ENCODE measurements around the gene PDCD10. TPM values are rescaled to one million over a fixed set of nuclear protein-coding genes. Genes with fewer than 3 reads are reported as not detected.
A peak's percentile ranks its signal among the peaks of the same experiment; 100 is the strongest.

The PDCD10 gene
- total RNA-seq, 2 donors from 2014 or later: 46.8 to 63.3 TPM

GRCh38 chr3:167743799-167744198, 9.1 kb upstream of the PDCD10 start:
- ATAC-seq (replicated peaks in 1 of 2) (no peak), DNase-seq (no peak)
- Mint-ChIP-seq H3K36me3 (ENCODE audit: insufficient read depth in 2 of 2) (no peaks in the 10 kb centered on the region), H3K9me3 (no peaks in the 10 kb centered on the region), H3K27me3 (ENCODE audit: low read depth) (no peaks in the 10 kb centered on the region), H3K27ac (no peak overlapping the region), H3K4me1 (ENCODE audit: low read depth) (peaks cover 14% of the 10 kb centered on the region), H3K4me3 (no peak overlapping the region)

GRCh38 chr3:167742338-167742737, 7.6 kb upstream of the PDCD10 start:
- ATAC-seq (replicated peaks in 1 of 2): no peak
- DNase-seq: no peak
- Mint-ChIP-seq H3K27me3 (ENCODE audit: low read depth) (no peaks in the 10 kb centered on the region), H3K27ac (no peak overlapping the region), H3K4me3 (no peak overlapping the region), H3K4me1 (ENCODE audit: low read depth) (peaks cover 23% of the 10 kb centered on the region), H3K36me3 (ENCODE audit: insufficient read depth in 2 of 2) (no peaks in the 10 kb centered on the region), H3K9me3 (no peaks in the 10 kb centered on the region)

- Mint-ChIP-seq H3K4me1 (ENCODE audit: low read depth) (peaks cover 32% of the 10 kb centered on the region), H3K36me3 (ENCODE audit: insufficient read depth in 2 of 2) (no peaks in the 10 kb centered on the region), H3K27me3 (ENCODE audit: low read depth) (no peaks in the 10 kb centered on the region), H3K9me3 (no peaks in the 10 kb centered on the region), H3K27ac (no peak overlapping the region), H3K4me3 (no peak overlapping the region)
- ATAC-seq (replicated peaks in 1 of 2) (peak; percentile 73 to 88), DNase-seq (peak; percentile 25 to 27)
Observed at GRCh38 chr3:167740961-167741587, 6.4 kb upstream of the PDCD10 start.

- no peak for ATAC-seq (replicated peaks in 1 of 2)
- H3K4me3 Mint-ChIP-seq: no peak overlapping the region
- no peak for DNase-seq
- H3K27me3 Mint-ChIP-seq (ENCODE audit: low read depth): no peaks in the 10 kb centered on the region
- H3K27ac Mint-ChIP-seq: no peak overlapping the region
- H3K4me1 Mint-ChIP-seq (ENCODE audit: low read depth): peaks cover 30% of the 10 kb centered on the region
- H3K36me3 Mint-ChIP-seq (ENCODE audit: insufficient read depth in 2 of 2): no peaks in the 10 kb centered on the region
- no peaks in the 10 kb centered on the region for H3K9me3 Mint-ChIP-seq
Observed at GRCh38 chr3:167739190-167739810, 4.6 kb upstream of the PDCD10 start.

- DNase-seq: no peak
- Mint-ChIP-seq H3K27ac (no peak overlapping the region), H3K4me3 (no peak overlapping the region), H3K27me3 (ENCODE audit: low read depth) (no peaks in the 10 kb centered on the region), H3K9me3 (no peaks in the 10 kb centered on the region), H3K4me1 (ENCODE audit: low read depth) (peaks cover 21% of the 10 kb centered on the region), H3K36me3 (ENCODE audit: insufficient read depth in 2 of 2) (no peaks in the 10 kb centered on the region)
- no peak for ATAC-seq (replicated peaks in 1 of 2)
Observed at GRCh38 chr3:167738037-167738436, 3.3 kb upstream of the PDCD10 start.

- no peak for ATAC-seq (replicated peaks in 1 of 2)
- no peak overlapping the region for H3K27ac Mint-ChIP-seq
- peaks cover 21% of the 10 kb centered on the region for H3K4me1 Mint-ChIP-seq (ENCODE audit: low read depth)
Observed at GRCh38 chr3:167736997-167737396, 2.3 kb upstream of the PDCD10 start.

GRCh38 chr3:167736264-167736787, 1.6 kb upstream of the PDCD10 start:
- ATAC-seq (replicated peaks in 1 of 2): no peak
- Mint-ChIP-seq H3K4me3 (no peak overlapping the region), H3K36me3 (ENCODE audit: insufficient read depth in 2 of 2) (peaks cover 0 to 3% of the 10 kb centered on the region in 2 donors), H3K27me3 (ENCODE audit: low read depth) (no peaks in the 10 kb centered on the region), H3K4me1 (ENCODE audit: low read depth) (peaks cover 21% of the 10 kb centered on the region), H3K27ac (no peak overlapping the region), H3K9me3 (no peaks in the 10 kb centered on the region)
- DNase-seq: no peak

More at GRCh38 chr3:167736997-167737396, 2.3 kb upstream of the PDCD10 start:
- Mint-ChIP-seq H3K36me3 (ENCODE audit: insufficient read depth in 2 of 2) (no peaks in the 10 kb centered on the region), H3K9me3 (no peaks in the 10 kb centered on the region), H3K4me3 (peak overlapping the region in 1 of 2 donors; percentile 4), H3K27me3 (ENCODE audit: low read depth) (no peaks in the 10 kb centered on the region)
- DNase-seq: no peak

- H3K27ac Mint-ChIP-seq: no peak within 1 kb of the TSS
- peaks cover 0 to 3% of the 10 kb centered on the region in 2 donors for H3K36me3 Mint-ChIP-seq (ENCODE audit: insufficient read depth in 2 of 2)
- no peaks in the 10 kb centered on the region for H3K9me3 Mint-ChIP-seq
- ATAC-seq (replicated peaks in 1 of 2): peak; percentile 61 to 63
- peaks cover 21% of the 10 kb centered on the region for H3K4me1 Mint-ChIP-seq (ENCODE audit: low read depth)
- DNase-seq: peak; percentile 78 to 84
- no peak within 1 kb of the TSS for H3K4me3 Mint-ChIP-seq
- no peaks in the 10 kb centered on the region for H3K27me3 Mint-ChIP-seq (ENCODE audit: low read depth)
Observed at GRCh38 chr3:167735233-167736138, 794 bp upstream of the PDCD10 start, which contains the start of gene SERPINI1. SERPINI1 (plus strand) TSS chr3:167735721; CDS start chr3:167789129, 53,408 bp downstream.

GRCh38 chr3:167733961-167734497, 663 bp downstream of the PDCD10 start:
- peaks cover 27% of the 10 kb centered on the region for H3K4me1 Mint-ChIP-seq (ENCODE audit: low read depth)
- ATAC-seq (replicated peaks in 1 of 2) (no peak), DNase-seq (peak in 1 of 2 donors; percentile 17)
- H3K4me3 Mint-ChIP-seq: no peak overlapping the region
- H3K9me3 Mint-ChIP-seq: no peaks in the 10 kb centered on the region
- no peaks in the 10 kb centered on the region for H3K27me3 Mint-ChIP-seq (ENCODE audit: low read depth)
- no peak overlapping the region for H3K27ac Mint-ChIP-seq
- peaks cover 0 to 3% of the 10 kb centered on the region in 2 donors for H3K36me3 Mint-ChIP-seq (ENCODE audit: insufficient read depth in 2 of 2)

GRCh38 chr3:167732313-167733065, 2.2 kb downstream of the PDCD10 start:
- no peaks in the 10 kb centered on the region for H3K27me3 Mint-ChIP-seq (ENCODE audit: low read depth)
- H3K36me3 Mint-ChIP-seq (ENCODE audit: insufficient read depth in 2 of 2): peaks cover 0 to 3% of the 10 kb centered on the region in 2 donors
- peaks cover 29% of the 10 kb centered on the region for H3K4me1 Mint-ChIP-seq (ENCODE audit: low read depth)
- DNase-seq (no peak), ATAC-seq (replicated peaks in 1 of 2) (no peak)
- H3K27ac Mint-ChIP-seq: peak overlapping the region; percentile 64
- no peak overlapping the region for H3K4me3 Mint-ChIP-seq
- no peaks in the 10 kb centered on the region for H3K9me3 Mint-ChIP-seq

- no peak for ATAC-seq (replicated peaks in 1 of 2)
- Mint-ChIP-seq H3K27ac (peak overlapping the region; percentile 43), H3K4me1 (ENCODE audit: low read depth) (peaks cover 19% of the 10 kb centered on the region)
Observed at GRCh38 chr3:167731393-167731792, 3.3 kb downstream of the PDCD10 start.

GRCh38 chr3:167729591-167729990, 5.1 kb downstream of the PDCD10 start:
- Mint-ChIP-seq H3K27me3 (ENCODE audit: low read depth) (no peaks in the 10 kb centered on the region), H3K27ac (peak overlapping the region; percentile 63), H3K9me3 (no peaks in the 10 kb centered on the region), H3K4me1 (ENCODE audit: low read depth) (peaks cover 16% of the 10 kb centered on the region), H3K4me3 (no peak overlapping the region), H3K36me3 (ENCODE audit: insufficient read depth in 2 of 2) (peaks cover 0 to 3% of the 10 kb centered on the region in 2 donors)
- ATAC-seq (replicated peaks in 1 of 2) (no peak), DNase-seq (no peak)

More at GRCh38 chr3:167731393-167731792, 3.3 kb downstream of the PDCD10 start:
- H3K27me3 Mint-ChIP-seq (ENCODE audit: low read depth): no peaks in the 10 kb centered on the region
- no peaks in the 10 kb centered on the region for H3K9me3 Mint-ChIP-seq
- DNase-seq: no peak
- peaks cover 0 to 3% of the 10 kb centered on the region in 2 donors for H3K36me3 Mint-ChIP-seq (ENCODE audit: insufficient read depth in 2 of 2)
- no peak overlapping the region for H3K4me3 Mint-ChIP-seq
